NCI-H345 (cell line): ENCODE measurements around the gene TMEM130.

ENCODE experiments used
- DNase-seq: peaks from one replicate; lab custom pipeline; 2025; lab: John Stamatoyannopoulos, UW

Gene TMEM130, protein sequence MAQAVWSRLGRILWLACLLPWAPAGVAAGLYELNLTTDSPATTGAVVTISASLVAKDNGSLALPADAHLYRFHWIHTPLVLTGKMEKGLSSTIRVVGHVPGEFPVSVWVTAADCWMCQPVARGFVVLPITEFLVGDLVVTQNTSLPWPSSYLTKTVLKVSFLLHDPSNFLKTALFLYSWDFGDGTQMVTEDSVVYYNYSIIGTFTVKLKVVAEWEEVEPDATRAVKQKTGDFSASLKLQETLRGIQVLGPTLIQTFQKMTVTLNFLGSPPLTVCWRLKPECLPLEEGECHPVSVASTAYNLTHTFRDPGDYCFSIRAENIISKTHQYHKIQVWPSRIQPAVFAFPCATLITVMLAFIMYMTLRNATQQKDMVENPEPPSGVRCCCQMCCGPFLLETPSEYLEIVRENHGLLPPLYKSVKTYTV

DNA sequence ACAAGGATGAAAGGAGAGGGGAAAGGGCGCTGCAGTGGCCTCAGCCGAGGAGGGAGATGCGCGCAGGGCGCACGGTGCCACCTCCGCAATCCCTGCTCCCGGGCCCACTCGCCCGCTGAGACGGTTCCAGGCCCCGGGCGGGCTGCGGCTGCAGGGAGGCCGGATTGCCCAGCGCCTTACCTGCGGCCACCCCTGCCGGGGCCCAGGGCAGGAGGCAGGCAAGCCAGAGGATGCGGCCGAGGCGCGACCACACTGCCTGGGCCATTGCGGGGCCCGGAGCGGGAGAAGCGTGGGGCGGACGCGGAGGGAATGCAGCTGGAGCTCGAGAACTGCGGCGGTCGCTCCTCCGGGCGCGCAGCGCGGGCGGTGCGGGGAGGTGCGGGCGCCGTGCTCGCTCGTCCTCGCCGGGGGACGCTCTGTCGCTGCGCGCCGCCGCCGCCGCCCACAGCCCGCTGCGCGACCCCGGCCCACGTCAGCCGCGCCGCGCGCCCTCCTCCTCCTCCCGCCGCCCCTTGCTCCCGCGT is at the start of gene TMEM130:
Gene TMEM130 (minus strand): TSS at position 418 of the 524 bp plus-strand sequence. CDS start 153 bp downstream, at position 265.
- DNase-seq: no peak

DNA sequence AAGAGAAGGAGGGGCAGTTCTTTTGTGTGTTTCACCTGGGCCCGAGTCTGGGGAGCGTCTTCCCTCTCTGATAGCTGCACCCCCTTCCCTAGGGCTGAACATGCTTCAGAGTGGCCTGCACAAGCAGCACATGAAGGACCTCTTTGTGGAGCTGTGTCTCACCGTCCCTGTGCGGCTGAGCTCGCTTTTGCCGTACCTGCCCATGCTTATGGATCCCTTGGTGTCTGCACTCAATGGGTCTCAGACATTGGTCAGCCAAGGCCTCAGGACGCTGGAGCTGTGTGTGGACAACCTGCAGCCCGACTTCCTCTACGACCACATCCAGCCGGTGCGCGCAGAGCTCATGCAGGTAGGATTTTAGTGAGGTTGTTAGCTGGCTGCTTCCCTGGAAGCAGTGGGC is 47.5 kb upstream of the TMEM130 start:
- no peak for DNase-seq

DNA sequence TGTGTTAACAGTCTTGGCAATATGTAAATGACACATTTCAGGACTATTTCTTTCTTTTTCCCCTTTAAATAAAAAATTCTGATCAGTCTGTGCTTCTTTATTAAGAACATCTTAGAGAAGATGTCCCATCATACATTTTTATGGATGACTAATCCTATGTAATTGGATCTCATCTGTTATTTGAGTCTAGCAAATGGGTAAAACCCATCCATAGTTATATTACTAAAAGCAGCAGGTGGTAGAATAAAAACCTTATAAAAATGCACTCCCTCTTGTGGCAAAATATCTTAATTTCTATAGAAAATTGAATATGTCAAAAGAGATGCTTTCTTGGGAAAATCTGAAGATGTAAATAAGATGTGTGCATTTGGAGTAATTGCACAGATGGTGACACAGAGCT is 43.8 kb upstream of the TMEM130 start:
- no peak for DNase-seq

- DNase-seq: no peak
Observed at GRCh38 chr7:98913026-98913425, 43.2 kb upstream of the TMEM130 start.

GRCh38 chr7:98911916-98912315 is 42.1 kb upstream of the TMEM130 start:
- no peak for DNase-seq

DNA sequence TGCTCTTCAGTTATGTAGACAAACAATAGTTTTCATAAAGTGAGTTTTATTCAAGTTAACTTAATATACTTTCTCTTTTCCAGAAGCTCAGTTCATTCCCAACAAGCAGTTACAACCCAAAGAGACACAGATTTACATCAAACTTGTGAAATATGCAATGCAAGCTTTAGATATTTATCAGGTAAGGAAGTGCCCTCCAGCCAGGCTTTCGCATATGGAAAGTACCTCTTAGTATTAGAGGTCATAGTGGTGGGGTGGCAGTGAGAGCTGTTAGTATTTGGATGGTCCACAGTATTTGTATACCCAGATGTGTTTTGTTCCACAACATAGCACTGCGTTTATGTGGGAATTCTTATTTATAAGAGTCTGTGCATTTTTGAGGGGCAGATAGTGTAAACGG is 40.6 kb upstream of the TMEM130 start:
- no peak for DNase-seq

DNA sequence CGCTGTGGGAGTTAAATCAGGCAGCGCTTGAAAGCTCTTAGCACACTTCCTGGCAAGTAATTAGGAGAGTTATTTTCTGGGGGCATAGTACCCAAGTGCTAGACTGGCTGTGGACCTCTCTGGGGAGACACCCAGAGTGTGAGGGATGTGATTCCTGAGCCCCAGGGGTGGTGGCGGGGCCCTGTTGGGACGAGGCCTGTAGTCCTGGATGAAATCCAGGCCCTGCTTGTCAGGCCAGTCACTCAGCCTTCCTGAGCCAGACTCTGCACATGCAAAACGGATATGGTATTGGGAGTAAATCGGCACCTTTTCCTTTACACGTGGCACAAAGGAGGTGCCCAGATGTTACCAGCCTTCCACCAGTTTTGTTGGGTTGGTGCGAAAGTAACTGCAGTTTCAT is 39.7 kb upstream of the TMEM130 start:
- DNase-seq: no peak

DNA sequence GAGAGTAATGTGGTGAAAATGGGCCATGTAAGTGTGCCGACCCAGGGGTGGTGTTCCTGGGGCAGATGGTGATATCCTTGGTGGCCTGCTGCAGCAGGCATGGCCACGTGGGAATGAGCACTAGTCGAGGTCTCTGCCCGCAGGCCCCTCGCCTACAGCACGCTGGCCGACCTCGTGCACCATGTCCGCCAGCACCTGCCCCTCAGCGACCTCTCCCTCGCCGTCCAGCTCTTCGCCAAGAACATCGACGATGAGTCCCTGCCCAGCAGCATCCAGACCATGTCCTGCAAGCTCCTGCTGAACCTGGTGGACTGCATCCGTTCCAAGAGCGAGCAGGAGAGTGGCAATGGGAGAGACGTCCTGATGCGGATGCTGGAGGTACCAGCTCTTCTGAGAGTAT is 38.8 kb upstream of the TMEM130 start:
- no peak for DNase-seq

DNA sequence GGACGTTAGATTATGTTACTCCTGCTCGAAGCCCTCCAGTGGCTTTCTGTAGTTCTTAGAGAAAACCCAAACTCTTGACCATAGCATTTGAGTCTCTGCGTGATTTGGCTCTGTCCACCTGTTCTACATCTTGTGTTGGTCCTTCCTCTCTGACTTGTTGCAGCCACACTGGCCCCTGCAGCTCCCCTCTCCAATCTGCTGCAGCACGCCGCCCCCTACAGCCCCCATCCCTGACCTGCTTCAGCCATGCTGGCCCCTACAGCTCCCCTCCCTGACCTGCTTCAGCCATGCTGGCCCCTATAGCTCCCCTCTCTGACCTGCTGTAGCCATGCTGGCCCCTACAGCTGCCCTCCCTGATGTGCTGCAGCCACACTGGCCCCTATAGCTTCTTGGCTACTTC is 37.8 kb upstream of the TMEM130 start:
- no peak for DNase-seq

GRCh38 chr7:98903246-98903645 is 33.4 kb upstream of the TMEM130 start:
- no peak for DNase-seq

GRCh38 chr7:98902523-98902922 is 32.7 kb upstream of the TMEM130 start:
- no peak for DNase-seq

- no peak for DNase-seq
Observed at GRCh38 chr7:98900815-98901214, 31.0 kb upstream of the TMEM130 start.

DNA sequence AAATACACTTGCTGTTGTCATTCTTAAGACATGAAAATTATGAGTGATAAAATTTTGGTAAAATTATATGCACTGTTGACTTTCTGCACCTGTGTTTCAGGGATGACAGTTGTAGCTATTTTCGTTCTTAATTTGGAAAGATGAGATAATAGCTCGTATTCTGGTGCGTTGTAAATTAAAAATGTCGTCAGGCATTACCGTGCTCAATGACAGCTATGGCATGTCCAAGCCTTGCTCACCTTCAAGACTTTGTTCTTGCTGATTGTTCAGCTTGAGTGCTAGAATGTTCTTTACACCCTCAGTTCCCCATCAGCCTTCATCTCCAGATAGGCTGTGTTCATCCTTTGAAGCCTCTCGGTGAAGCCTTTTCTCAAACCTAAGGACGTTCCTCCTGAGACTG is 30.0 kb upstream of the TMEM130 start:
- DNase-seq: no peak

- no peak for DNase-seq
Observed at GRCh38 chr7:98892609-98893008, 22.8 kb upstream of the TMEM130 start.

DNA sequence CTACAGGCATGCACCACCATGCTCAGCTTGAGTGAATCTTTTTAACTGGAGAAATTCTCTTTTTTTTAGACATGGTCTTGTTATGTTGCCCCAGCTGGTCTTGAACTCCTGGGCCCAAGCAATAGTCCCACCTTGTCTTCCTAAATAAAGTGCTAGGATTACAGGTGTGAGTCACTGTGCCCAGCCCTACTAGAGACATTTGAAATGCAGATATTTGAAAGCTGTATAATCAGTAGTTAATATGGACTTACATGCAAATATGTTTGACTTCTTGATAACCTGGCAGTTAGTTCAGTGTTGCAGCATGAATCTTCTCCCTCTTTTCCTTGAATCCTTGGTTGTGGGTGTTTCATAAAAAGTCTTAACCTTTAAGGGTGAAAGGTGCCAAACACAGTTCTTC is 17.2 kb upstream of the TMEM130 start:
- DNase-seq: no peak

- DNase-seq: no peak
Observed at GRCh38 chr7:98884416-98884815, 14.6 kb upstream of the TMEM130 start.

DNA sequence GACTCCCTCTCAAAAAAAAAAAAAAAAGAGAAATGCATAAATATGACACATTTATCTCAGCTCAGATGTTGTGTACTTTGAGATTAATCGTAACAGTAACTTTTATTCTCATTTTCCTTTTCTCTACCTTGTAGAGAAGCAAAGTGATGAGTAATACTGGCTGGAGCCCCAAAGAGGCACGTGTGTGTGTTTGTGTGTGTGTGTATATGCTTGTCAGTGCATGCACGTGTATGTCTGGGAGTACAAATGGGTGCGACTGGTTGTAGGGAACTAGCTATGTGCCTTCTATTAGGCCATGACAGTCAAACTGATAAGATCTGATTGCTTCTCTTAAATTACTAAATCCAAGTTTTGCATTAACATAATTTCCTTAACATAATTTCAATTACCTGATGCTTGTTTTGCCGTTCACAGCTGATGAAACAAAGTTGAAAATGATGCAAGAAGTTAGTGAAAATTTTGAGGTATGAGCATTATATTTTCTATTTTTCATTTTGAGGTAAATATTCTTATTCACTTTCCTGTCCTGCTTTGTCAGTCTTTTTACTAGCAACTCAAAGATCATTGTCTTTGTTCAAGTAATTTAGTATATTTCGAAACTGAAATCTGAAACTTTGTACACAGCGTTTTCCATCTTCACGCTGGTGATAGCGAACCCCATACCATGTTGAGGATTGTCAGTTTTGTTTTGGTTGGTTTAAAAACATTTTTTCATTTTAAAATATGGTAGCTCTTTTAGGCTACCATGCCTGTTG is 11.9 kb upstream of the TMEM130 start:
- no peak for DNase-seq

DNA sequence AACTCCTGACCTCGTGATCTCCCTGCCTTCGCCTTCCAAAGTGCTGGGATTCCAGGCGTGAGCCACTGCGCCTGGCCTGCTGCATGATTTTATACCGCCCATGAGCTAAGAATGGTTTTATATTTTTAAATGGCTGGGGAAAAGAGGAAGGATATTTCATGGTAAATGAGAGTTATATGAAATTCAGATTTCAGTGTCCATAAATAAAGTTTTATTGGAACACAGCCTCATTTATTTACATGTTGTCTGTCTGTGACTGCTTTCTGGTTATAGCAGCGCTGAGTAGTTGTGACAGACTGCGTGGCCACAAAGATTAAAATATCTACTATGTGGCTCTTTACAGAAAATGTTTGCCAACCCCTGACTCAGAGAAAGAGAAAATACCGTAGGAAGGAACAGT is 10.7 kb upstream of the TMEM130 start:
- no peak for DNase-seq

DNA sequence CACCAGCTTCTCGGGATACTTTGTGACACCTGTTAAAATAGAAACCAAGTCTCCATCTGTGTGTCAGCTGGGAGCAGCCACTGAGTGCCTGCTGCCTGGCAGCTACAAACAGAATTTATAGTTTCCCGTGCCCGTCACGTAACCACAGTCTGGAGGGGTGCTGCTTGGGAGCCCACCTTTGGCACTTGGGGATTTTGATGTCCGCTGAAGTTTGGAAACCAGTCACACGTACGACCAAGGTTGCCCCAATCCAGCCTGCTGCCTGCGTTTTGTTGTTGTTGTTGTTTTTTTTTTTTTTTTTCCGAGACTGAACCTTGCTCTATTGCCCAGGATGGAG is 10.1 kb upstream of the TMEM130 start:
- DNase-seq: no peak

DNA sequence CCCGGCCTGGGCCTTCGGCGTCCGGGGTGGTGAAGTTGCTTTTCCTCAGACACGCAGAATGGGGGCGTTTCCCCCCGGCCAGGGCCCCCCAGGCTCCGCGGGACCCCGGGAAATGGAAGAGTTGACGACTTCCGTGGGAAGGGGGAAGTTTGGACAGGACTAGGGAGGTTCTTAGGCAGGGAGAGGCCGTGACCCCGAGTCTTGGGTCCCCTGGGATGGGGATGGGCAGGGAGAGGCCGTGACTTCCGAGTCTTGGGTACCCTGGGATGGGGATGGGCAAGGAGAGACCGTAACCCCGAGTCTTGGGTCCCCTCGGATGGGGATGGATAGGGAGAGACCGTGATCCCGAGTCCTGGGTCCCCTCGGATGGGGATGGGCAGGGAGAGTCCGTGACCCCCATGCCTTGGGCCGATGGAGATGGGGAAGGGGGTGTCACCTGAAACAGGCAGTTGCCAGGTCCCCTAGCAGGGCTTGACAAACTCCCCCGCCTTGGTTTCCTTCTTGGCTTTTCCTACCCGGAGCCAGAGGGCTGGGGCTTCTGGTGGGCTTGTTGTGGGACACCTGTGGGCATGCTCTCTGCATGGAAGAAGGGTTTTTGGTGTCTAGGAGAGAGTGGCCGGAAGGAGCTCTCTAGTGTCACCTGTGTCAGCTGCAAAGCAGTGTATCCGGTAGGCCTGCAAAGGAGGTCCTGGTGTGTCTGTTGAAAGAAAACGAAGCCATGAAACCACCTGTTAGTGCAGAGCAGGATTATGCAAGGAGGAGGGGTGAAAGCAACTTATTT is 9.6 kb upstream of the TMEM130 start:
- peak; percentile 54 for DNase-seq

GRCh38 chr7:98878365-98879197 is 8.8 kb upstream of the TMEM130 start, which contains the start of gene TRRAP:
Gene TRRAP (plus strand): TSS chr7:98878532. CDS start chr7:98881151, 2,619 bp downstream.
- peak; percentile 70 for DNase-seq
